ENCODE measurements around the gene CCDC60.

Gene CCDC60

GRCh38 chr12:119589634-119590033, 255.1 kb downstream of the CCDC60 start:
- Histone ChIP-seq H3K9me2 (replicated peaks; ENCODE audit: insufficient read depth, low read length) (no peaks in the 10 kb centered on the region), H3K4me2 (ENCODE audit: low read depth, low read length) (no peak overlapping the region), H3K9ac (ENCODE audit: low read length) (no peak overlapping the region), H2AFZ (ENCODE audit: low read length) (no peak overlapping the region), H3K27ac (ENCODE audit: low read length) (no peak overlapping the region), H3F3A (ENCODE audit: insufficient read depth, low read length) (no peaks in the 10 kb centered on the region), H3K36me3 (replicated peaks; ENCODE audit: insufficient read depth, low read length) (no peaks in the 10 kb centered on the region), H4K20me1 (ENCODE audit: insufficient read depth, low read length) (no peaks in the 10 kb centered on the region), H3K79me2 (ENCODE audit: low read length) (no peaks in the 10 kb centered on the region), H3K4me3 (ENCODE audit: low read length) (no peak overlapping the region), H3K9me3 (replicated peaks; ENCODE audit: insufficient read depth, low read length) (no peaks in the 10 kb centered on the region), H3K4me1 (ENCODE audit: low read length) (no peaks in the 10 kb centered on the region), H3K27me3 (replicated peaks; ENCODE audit: insufficient read depth, low read length) (no peaks in the 10 kb centered on the region)
- DNase-seq: no peak
- no peak for TF ChIP-seq CTCF (IDR thresholded peaks at IDR 0.05; ENCODE audit: low read length)
- TF ChIP-seq EZH2 (optimal IDR thresholded peaks at IDR 0.05; ENCODE audit: low read depth, low read length): no peak

Measured in MM.1S (cell line).